Loucy (cell line): ENCODE data around the gene IRX5.

Experiments used
- H2AFZ ChIP-seq: fragments of 200-600 bp; sonication (generic); 2 replicates; pipeline ENCODE4 v1.6.0; 2016; ENCODE audit warnings: antibody characterized with exemption, mild to moderate bottlenecking, low read length, moderate library complexity
- H3F3A ChIP-seq: fragments of 200-600 bp; 2 replicates; pipeline ENCODE4 v1.6.0; 2016; ENCODE audit warnings: antibody characterized with exemption, low read depth, mild to moderate bottlenecking
- H3K27me3 ChIP-seq: fragments of 200-600 bp; sonication (generic); 2 replicates; pipeline ENCODE4 v1.6.1; 2014; ENCODE audit warnings: low read length, mild to moderate bottlenecking; ENCODE audit not compliant: insufficient read depth, poor library complexity, severe bottlenecking
- H3K36me3 ChIP-seq: fragments of 200-600 bp; sonication (generic); 2 replicates; pipeline ENCODE4 v1.6.1; 2016; ENCODE audit warnings: low read length; ENCODE audit not compliant: insufficient read depth
- H3K4me1 ChIP-seq: fragments of 200-600 bp; sonication (generic); 2 replicates; pipeline ENCODE4 v1.5.1; 2014; ENCODE audit warnings: low read length, mild to moderate bottlenecking; ENCODE audit not compliant: insufficient read depth, poor library complexity, severe bottlenecking
- H3K4me2 ChIP-seq: fragments of 200-600 bp; sonication (generic); 2 replicates; pipeline ENCODE4 v1.6.0; 2014; ENCODE audit warnings: antibody characterized with exemption, low read length, low read depth, mild to moderate bottlenecking; ENCODE audit not compliant: poor library complexity, severe bottlenecking
- H3K4me3 ChIP-seq: fragments of 200-600 bp; sonication (generic); 2 replicates; pipeline ENCODE4 v1.5.1; 2014; ENCODE audit warnings: low read length, mild to moderate bottlenecking, mixed read lengths; ENCODE audit not compliant: poor library complexity, severe bottlenecking
- H3K79me2 ChIP-seq: fragments of 200-600 bp; sonication (generic); 2 replicates; pipeline ENCODE4 v1.6.1; 2014; ENCODE audit warnings: low read length; ENCODE audit not compliant: insufficient read depth
- H3K9ac ChIP-seq: fragments of 200-600 bp; sonication (generic); 2 replicates; pipeline ENCODE4 v1.6.0; 2014; ENCODE audit warnings: mild to moderate bottlenecking, low read depth, low read length, moderate library complexity; ENCODE audit not compliant: poor library complexity, severe bottlenecking
- H3K9me2 ChIP-seq: fragments of 200-600 bp; sonication (generic); replicated peaks from 2 replicates; pipeline ENCODE4 v1.6.1; 2016; ENCODE audit warnings: low read depth, low read length, mixed read lengths
- H3K9me3 ChIP-seq: fragments of 200-600 bp; sonication (generic); 2 replicates; pipeline ENCODE4 v1.6.1; 2014; ENCODE audit warnings: mild to moderate bottlenecking, antibody characterized with exemption, low read length, low read depth; ENCODE audit not compliant: insufficient read depth
- H4K20me1 ChIP-seq: fragments of 200-600 bp; sonication (generic); 2 replicates; pipeline ENCODE4 v1.6.0; 2014; ENCODE audit warnings: antibody characterized with exemption, low read length, mild to moderate bottlenecking; ENCODE audit not compliant: insufficient read depth, poor library complexity, severe bottlenecking
- EZH2phosphoT487 ChIP-seq: fragments of 200-600 bp; IDR thresholded peaks from 2 replicates; pipeline ENCODE4 v1.6.1; 2018; ENCODE audit warnings: antibody characterized with exemption, mild to moderate bottlenecking, moderate library complexity, borderline replicate concordance
- TF ChIP-seq, protein P1 (sequence below): fragments of 200-600 bp; sonication (generic); conservative IDR thresholded peaks from 2 replicates; pipeline ENCODE4 v1.5.1; 2014; ENCODE audit warnings: mild to moderate bottlenecking, antibody characterized with exemption, low read length

Gene IRX5

DNA sequence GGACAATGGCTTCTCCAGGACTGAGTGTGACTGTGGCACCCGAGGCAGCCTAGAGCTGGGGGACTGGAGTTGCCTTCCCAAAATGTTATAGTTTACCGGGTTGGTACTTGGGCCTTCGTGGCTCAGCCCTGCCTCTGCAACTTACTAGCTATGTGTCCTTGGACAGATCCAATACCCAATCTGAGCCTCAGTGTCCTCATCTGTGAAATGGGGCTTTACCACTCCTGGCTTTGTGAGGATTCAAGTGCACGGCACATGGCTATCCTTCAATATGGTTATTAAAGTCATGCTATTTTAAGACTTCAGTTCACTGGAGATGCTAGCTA is 9.6 kb downstream of the IRX5 start:
- Histone ChIP-seq H4K20me1 (peaks cover 24% of the 10 kb centered on the region), H3K4me2 (no peak overlapping the region), H3K4me1 (peaks cover 5% of the 10 kb centered on the region), H3K9ac (no peak overlapping the region), H3K9me3 (no peaks in the 10 kb centered on the region), H3K27me3 (no peaks in the 10 kb centered on the region), H3F3A (no peaks in the 10 kb centered on the region), H3K4me3 (no peak overlapping the region), H3K9me2 (no peaks in the 10 kb centered on the region), H3K36me3 (peaks cover 14% of the 10 kb centered on the region; the same call in 1 of the 2 replicates), H3K79me2 (peaks cover 82% of the 10 kb centered on the region), H2AFZ (no peak overlapping the region)
- no peak for TF ChIP-seq EZH2phosphoT487
- TF ChIP-seq, protein P1, sequence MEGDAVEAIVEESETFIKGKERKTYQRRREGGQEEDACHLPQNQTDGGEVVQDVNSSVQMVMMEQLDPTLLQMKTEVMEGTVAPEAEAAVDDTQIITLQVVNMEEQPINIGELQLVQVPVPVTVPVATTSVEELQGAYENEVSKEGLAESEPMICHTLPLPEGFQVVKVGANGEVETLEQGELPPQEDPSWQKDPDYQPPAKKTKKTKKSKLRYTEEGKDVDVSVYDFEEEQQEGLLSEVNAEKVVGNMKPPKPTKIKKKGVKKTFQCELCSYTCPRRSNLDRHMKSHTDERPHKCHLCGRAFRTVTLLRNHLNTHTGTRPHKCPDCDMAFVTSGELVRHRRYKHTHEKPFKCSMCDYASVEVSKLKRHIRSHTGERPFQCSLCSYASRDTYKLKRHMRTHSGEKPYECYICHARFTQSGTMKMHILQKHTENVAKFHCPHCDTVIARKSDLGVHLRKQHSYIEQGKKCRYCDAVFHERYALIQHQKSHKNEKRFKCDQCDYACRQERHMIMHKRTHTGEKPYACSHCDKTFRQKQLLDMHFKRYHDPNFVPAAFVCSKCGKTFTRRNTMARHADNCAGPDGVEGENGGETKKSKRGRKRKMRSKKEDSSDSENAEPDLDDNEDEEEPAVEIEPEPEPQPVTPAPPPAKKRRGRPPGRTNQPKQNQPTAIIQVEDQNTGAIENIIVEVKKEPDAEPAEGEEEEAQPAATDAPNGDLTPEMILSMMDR: no peak

DNA sequence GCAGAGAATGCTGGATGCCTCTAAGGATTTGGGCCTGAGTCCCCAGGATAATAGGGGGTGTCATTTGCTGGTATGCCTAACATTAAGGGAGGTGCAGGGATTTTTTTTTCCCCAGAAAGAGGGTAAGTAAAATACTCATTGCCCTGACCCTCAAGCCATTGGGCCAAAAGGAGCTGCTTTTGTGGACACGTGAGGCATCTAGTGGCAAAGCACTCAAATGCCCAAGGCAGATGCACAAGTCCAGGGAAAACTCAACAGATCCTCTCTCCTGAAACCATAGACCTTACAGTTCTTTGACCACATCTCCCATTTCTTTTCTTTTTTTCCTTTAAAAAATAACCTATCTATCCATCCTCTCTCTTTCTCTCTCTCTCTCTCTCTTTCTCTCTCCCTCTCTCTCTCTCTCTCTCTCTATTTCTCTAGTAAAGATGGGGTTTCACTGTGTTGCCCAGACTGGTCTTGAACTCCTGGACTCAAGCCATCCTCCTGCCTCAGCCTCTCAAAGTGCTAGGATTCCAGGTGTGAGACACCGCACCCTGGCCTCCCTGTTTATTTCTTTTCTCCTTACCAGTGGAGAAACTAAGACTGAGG is 11.8 kb downstream of the IRX5 start:
- H3K9me3 ChIP-seq: no peaks in the 10 kb centered on the region
- H3F3A ChIP-seq: no peaks in the 10 kb centered on the region
- no peaks in the 10 kb centered on the region for H3K9me2 ChIP-seq
- no peak overlapping the region for H3K4me3 ChIP-seq
- peaks cover 8% of the 10 kb centered on the region; the same call in 1 of the 2 replicates for H3K36me3 ChIP-seq
- H3K9ac ChIP-seq: no peak overlapping the region
- H3K4me2 ChIP-seq: no peak overlapping the region
- peaks cover 5% of the 10 kb centered on the region for H3K4me1 ChIP-seq
- H2AFZ ChIP-seq: no peak overlapping the region
- peaks cover 60% of the 10 kb centered on the region for H3K79me2 ChIP-seq
- peaks cover 13% of the 10 kb centered on the region for H4K20me1 ChIP-seq
- no peak for TF ChIP-seq EZH2phosphoT487
- TF ChIP-seq, protein P1: no peak
- H3K27me3 ChIP-seq: no peaks in the 10 kb centered on the region

DNA sequence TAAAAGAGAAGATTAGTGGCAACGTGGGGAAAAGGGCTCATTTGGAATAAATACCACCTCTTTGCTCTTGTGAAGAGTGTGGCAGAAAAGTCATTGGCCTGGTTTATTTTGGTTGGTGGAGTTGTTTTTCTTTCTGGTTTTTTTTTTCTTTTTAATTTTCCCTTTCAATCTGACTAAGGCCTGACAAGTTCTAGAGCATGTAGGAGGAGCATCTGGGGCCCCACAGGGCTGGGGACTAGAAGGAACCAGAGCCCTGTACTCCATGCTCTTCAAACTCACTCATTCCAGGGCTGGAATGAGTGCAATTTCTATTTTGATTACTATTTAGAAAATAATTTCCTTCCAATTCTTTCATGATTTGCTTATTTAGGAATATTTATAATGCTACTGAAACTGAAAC is 13.3 kb downstream of the IRX5 start:
- H3F3A ChIP-seq: no peaks in the 10 kb centered on the region
- H3K36me3 ChIP-seq: peaks cover 8% of the 10 kb centered on the region; the same call in 1 of the 2 replicates
- no peak for TF ChIP-seq EZH2phosphoT487
- TF ChIP-seq, protein P1: no peak
- no peak overlapping the region for H3K4me2 ChIP-seq
- no peak overlapping the region for H3K9ac ChIP-seq
- no peak overlapping the region for H2AFZ ChIP-seq
- peaks cover 44% of the 10 kb centered on the region for H3K79me2 ChIP-seq
- no peaks in the 10 kb centered on the region for H3K9me3 ChIP-seq
- H3K4me3 ChIP-seq: no peak overlapping the region
- H3K9me2 ChIP-seq: no peaks in the 10 kb centered on the region
- peaks cover 5% of the 10 kb centered on the region for H3K4me1 ChIP-seq
- H3K27me3 ChIP-seq: no peaks in the 10 kb centered on the region
- peaks cover 5% of the 10 kb centered on the region for H4K20me1 ChIP-seq
